Liver (tissue), 3 donors: ENCODE measurements around the gene WDR59.

Experiments used
- RAD21 ChIP-seq, 2 donors: IDR thresholded peaks; 2 replicates each; pipeline ENCODE4 v1.6.1; 2016; ENCODE audit warnings: antibody characterized with exemption in 2 of 2, mild to moderate bottlenecking in 2 of 2
- TAF1 ChIP-seq: conservative IDR thresholded peaks from 2 replicates; pipeline ENCODE4 v1.6.1; 2016; ENCODE audit warnings: antibody characterized with exemption, mild to moderate bottlenecking
- TF ChIP-seq, protein P1 (sequence below): fragments of 150-350 bp; IDR thresholded peaks from 2 replicates; pipeline ENCODE4 v1.5.1; 2017; ENCODE audit warnings: improper control_type of control experiment, low read depth, low read length; ENCODE audit not compliant: missing input control
- donor health status: healthy.
- donor health status: healthy.

DNA sequence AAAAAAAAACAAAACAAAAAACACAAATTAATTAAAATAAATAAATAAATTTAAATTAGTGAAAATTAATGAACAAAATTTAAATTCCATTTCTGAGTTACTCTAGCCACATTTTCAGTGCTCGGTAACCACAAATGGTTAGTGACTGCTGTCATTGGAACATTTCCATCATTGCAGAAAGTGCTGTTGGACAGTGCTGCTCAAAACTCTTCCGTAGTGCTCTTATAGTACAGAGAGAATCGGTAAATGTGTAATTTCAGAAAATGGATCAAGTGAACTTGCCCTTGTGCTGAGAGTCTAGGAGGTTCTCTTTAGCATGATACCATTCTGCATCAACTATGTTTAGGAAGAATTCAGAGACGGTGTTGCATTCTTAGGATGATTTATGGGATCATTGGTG, 37.6 kb upstream of the WDR59 start:
- no peak for TF ChIP-seq RAD21 (IDR thresholded peaks at IDR 0.05)
- TF ChIP-seq TAF1, result no peak
- TF ChIP-seq, protein P1, sequence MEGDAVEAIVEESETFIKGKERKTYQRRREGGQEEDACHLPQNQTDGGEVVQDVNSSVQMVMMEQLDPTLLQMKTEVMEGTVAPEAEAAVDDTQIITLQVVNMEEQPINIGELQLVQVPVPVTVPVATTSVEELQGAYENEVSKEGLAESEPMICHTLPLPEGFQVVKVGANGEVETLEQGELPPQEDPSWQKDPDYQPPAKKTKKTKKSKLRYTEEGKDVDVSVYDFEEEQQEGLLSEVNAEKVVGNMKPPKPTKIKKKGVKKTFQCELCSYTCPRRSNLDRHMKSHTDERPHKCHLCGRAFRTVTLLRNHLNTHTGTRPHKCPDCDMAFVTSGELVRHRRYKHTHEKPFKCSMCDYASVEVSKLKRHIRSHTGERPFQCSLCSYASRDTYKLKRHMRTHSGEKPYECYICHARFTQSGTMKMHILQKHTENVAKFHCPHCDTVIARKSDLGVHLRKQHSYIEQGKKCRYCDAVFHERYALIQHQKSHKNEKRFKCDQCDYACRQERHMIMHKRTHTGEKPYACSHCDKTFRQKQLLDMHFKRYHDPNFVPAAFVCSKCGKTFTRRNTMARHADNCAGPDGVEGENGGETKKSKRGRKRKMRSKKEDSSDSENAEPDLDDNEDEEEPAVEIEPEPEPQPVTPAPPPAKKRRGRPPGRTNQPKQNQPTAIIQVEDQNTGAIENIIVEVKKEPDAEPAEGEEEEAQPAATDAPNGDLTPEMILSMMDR, result no peak
